Glutamatergic neuron (in vitro differentiated cells): ENCODE measurements around the gene HIVEP2. TPM values are rescaled to one million over a fixed set of nuclear protein-coding genes. Genes with fewer than 3 reads are reported as not detected.

Source experiments
- DNase-seq: peaks from one replicate; pipeline ENCODE4 v3.0.0; 2022
- H3K27ac Mint-ChIP-seq: one replicate; pipeline ENCODE4 v1.8.0; 2020; ENCODE audit warnings: mild to moderate bottlenecking, mixed read lengths, inconsistent platforms; ENCODE audit not compliant: unreplicated experiment
- H3K27me3 Mint-ChIP-seq: one replicate; pipeline ENCODE4 v1.8.0; 2020; ENCODE audit warnings: mild to moderate bottlenecking, moderate library complexity, mixed read lengths, inconsistent platforms; ENCODE audit not compliant: unreplicated experiment
- H3K36me3 Mint-ChIP-seq: one replicate; pipeline ENCODE4 v1.8.0; 2020; ENCODE audit warnings: mild to moderate bottlenecking, mixed read lengths, inconsistent platforms; ENCODE audit not compliant: unreplicated experiment
- H3K4me1 Mint-ChIP-seq: one replicate; pipeline ENCODE4 v1.8.0; 2020; ENCODE audit warnings: mild to moderate bottlenecking, low read depth, mixed read lengths, inconsistent platforms; ENCODE audit not compliant: unreplicated experiment
- H3K4me3 Mint-ChIP-seq: one replicate; pipeline ENCODE4 v1.8.0; 2020; ENCODE audit warnings: mild to moderate bottlenecking, mixed read lengths, inconsistent platforms; ENCODE audit not compliant: unreplicated experiment
- H3K9me3 Mint-ChIP-seq: one replicate; pipeline ENCODE4 v1.8.0; 2020; ENCODE audit warnings: mild to moderate bottlenecking, moderate library complexity, mixed read lengths, inconsistent platforms; ENCODE audit not compliant: unreplicated experiment
- total RNA-seq: library from RNA; stranded (reverse); fragmentation: NEBNext Ultra II Directional; extraction: Animal tissue kit (Norgen Biotek cat#: 25700); gene quantifications from one replicate; pipeline ENCODE4 v1.2.1, GENCODE V29; 2021; ENCODE audit not compliant: unreplicated experiment
- TF ChIP-seq, protein P1 (sequence below): fragments of 200-600 bp; sonication (generic); IDR thresholded peaks from one replicate; pipeline ENCODE4 v1.5.0; 2021; ENCODE audit not compliant: partially characterized antibody, unreplicated experiment

The HIVEP2 gene
- total RNA-seq, 1 donor from 2014 or later, result 2.6 TPM

- H3K27me3 Mint-ChIP-seq, result no peaks in the 10 kb centered on the region
- H3K36me3 Mint-ChIP-seq, result no peaks in the 10 kb centered on the region
- no peaks in the 10 kb centered on the region for H3K9me3 Mint-ChIP-seq
- peaks cover 20% of the 10 kb centered on the region for H3K4me1 Mint-ChIP-seq
- no peak overlapping the region for H3K27ac Mint-ChIP-seq
- DNase-seq, result no peak
- no peak overlapping the region for H3K4me3 Mint-ChIP-seq
- TF ChIP-seq, protein P1, sequence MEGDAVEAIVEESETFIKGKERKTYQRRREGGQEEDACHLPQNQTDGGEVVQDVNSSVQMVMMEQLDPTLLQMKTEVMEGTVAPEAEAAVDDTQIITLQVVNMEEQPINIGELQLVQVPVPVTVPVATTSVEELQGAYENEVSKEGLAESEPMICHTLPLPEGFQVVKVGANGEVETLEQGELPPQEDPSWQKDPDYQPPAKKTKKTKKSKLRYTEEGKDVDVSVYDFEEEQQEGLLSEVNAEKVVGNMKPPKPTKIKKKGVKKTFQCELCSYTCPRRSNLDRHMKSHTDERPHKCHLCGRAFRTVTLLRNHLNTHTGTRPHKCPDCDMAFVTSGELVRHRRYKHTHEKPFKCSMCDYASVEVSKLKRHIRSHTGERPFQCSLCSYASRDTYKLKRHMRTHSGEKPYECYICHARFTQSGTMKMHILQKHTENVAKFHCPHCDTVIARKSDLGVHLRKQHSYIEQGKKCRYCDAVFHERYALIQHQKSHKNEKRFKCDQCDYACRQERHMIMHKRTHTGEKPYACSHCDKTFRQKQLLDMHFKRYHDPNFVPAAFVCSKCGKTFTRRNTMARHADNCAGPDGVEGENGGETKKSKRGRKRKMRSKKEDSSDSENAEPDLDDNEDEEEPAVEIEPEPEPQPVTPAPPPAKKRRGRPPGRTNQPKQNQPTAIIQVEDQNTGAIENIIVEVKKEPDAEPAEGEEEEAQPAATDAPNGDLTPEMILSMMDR, result no peak
Measured at GRCh38 chr6:142842418-142843261, 102.3 kb downstream of the HIVEP2 start.

DNA sequence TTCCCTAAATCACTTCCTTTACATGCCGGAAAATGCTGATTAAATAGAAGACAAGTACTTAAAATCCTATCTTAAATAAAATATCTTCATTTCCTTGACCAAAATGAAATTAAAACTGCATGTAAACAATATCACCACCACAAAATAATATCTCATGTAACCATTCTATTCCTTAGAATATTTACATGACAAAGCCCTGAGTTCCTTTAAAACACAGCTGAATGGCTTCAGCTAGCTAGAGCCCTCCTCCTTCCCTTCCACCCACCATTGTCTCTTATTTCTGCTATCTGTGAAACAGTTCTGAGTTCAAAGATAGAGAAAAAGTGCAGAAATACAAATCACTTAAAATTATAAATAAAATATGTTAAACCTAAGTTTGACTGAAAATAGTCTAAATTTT is 103.1 kb downstream of the HIVEP2 start:
- Mint-ChIP-seq H3K4me3 (no peak overlapping the region), H3K27me3 (no peaks in the 10 kb centered on the region), H3K27ac (no peak overlapping the region), H3K9me3 (no peaks in the 10 kb centered on the region), H3K4me1 (peaks cover 20% of the 10 kb centered on the region), H3K36me3 (no peaks in the 10 kb centered on the region)
- TF ChIP-seq, protein P1, result no peak
- no peak for DNase-seq

DNA sequence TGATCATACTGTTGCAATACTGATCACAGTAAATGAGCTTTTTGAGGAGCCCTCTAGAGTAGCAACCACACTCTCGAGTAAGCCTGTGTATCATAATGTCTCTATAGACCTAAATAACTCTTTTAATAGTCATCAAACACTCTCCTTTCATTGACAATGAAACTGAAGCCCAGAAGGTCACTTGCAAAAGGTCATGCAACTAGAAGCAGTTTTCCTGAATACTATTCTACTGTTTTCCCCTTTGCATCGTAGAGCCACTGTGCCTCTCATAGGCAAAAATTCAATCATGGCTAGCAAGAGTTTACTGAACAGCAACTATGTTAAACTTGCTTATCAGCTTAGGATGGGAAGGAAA is 105.3 kb downstream of the HIVEP2 start:
- no peak for DNase-seq
- peaks cover 6% of the 10 kb centered on the region for H3K4me1 Mint-ChIP-seq
- no peak overlapping the region for H3K27ac Mint-ChIP-seq
- no peaks in the 10 kb centered on the region for H3K36me3 Mint-ChIP-seq
- no peaks in the 10 kb centered on the region for H3K9me3 Mint-ChIP-seq
- TF ChIP-seq, protein P1, result no peak
- H3K4me3 Mint-ChIP-seq, result no peak overlapping the region
- H3K27me3 Mint-ChIP-seq, result no peaks in the 10 kb centered on the region

- H3K4me3 Mint-ChIP-seq, result no peak overlapping the region
- no peak overlapping the region for H3K27ac Mint-ChIP-seq
- TF ChIP-seq, protein P1, result no peak
- no peaks in the 10 kb centered on the region for H3K9me3 Mint-ChIP-seq
- H3K4me1 Mint-ChIP-seq, result peaks cover 6% of the 10 kb centered on the region
- no peaks in the 10 kb centered on the region for H3K36me3 Mint-ChIP-seq
- no peaks in the 10 kb centered on the region for H3K27me3 Mint-ChIP-seq
- DNase-seq, result no peak
Measured at GRCh38 chr6:142838821-142839685, 105.9 kb downstream of the HIVEP2 start.
